Hippocampal formation (tissue), 2 donors: ENCODE results near the gene NPEPL1.
A peak's percentile ranks its signal among the peaks of the same experiment; 100 is the strongest.
"Not testable (repeated sequence)": the region's sequence is repeated elsewhere in the genome, so short reads cannot be mapped to it uniquely, and the experiment has no call there.

ENCODE experiments used
- DNase-seq, 2 donors: peaks; one replicate each; lab custom pipeline; 2025; lab: John Stamatoyannopoulos, UW

Gene NPEPL1

GRCh38 chr20:58692579-58693225 lies at the start of gene NPEPL1:
Gene NPEPL1 (plus strand): TSS chr20:58692800. CDS start chr20:58692901, 101 bp downstream.
- DNase-seq = peak; percentile 16 to 20

GRCh38 chr20:58642896-58643295 lies 49.7 kb upstream of the NPEPL1 start:
- not testable (repeated sequence) for DNase-seq

- no peak for DNase-seq
These were observed 47.1 kb upstream of the NPEPL1 start for GRCh38 chr20:58645412-58645968.

- DNase-seq = no peak
These were observed 46.3 kb upstream of the NPEPL1 start for GRCh38 chr20:58646257-58646656.

- no peak for DNase-seq
These were observed 45.9 kb upstream of the NPEPL1 start for GRCh38 chr20:58646703-58647102.

- no peak for DNase-seq
These were observed 45.3 kb upstream of the NPEPL1 start for GRCh38 chr20:58647162-58647795.

GRCh38 chr20:58647796-58648501 lies 44.7 kb upstream of the NPEPL1 start:
- no peak for DNase-seq

GRCh38 chr20:58648502-58648825 lies 44.1 kb upstream of the NPEPL1 start:
- DNase-seq = not testable (repeated sequence)

GRCh38 chr20:58649288-58650180 lies 43.1 kb upstream of the NPEPL1 start:
- DNase-seq = no peak

- peak in 1 of 2 donors; percentile 60 for DNase-seq
These were observed 42.3 kb upstream of the NPEPL1 start for GRCh38 chr20:58650181-58650775.

- DNase-seq = peak; percentile 80 to 85
These were observed 41.6 kb upstream of the NPEPL1 start, which contains the start of gene STX16 for GRCh38 chr20:58650776-58651558. Gene STX16 (plus strand): TSS chr20:58651283. CDS start chr20:58652007, 724 bp downstream.

- DNase-seq = peak in 1 of 2 donors; percentile 65
These were observed 41.0 kb upstream of the NPEPL1 start for GRCh38 chr20:58651559-58651945.

GRCh38 chr20:58651946-58652605 lies 40.5 kb upstream of the NPEPL1 start:
- peak; percentile 24 to 49 for DNase-seq

GRCh38 chr20:58652606-58653294 lies 39.9 kb upstream of the NPEPL1 start:
- no peak for DNase-seq

- no peak for DNase-seq
These were observed 38.3 kb upstream of the NPEPL1 start for GRCh38 chr20:58654337-58654736.

- DNase-seq = no peak
These were observed 37.1 kb upstream of the NPEPL1 start for GRCh38 chr20:58655328-58656107.

GRCh38 chr20:58656831-58657230 lies 35.8 kb upstream of the NPEPL1 start:
- no peak for DNase-seq

- DNase-seq = no peak
These were observed 35.3 kb upstream of the NPEPL1 start for GRCh38 chr20:58657262-58657661.
